Ovary (tissue), 9 donors: ENCODE measurements around the gene PLXNA2. TPM values are rescaled to one million over a fixed set of nuclear protein-coding genes. Genes with fewer than 3 reads are reported as not detected.

Source experiments
- DNase-seq, 5 donors: peaks; one replicate each; pipeline ENCODE4 v3.0.0-alpha.2; 2019 to 2020
- H3K27ac ChIP-seq, 2 donors: fragments of 200-600 bp; one replicate each; pipeline versions ENCODE4 v1.5.1 to v1.8.0; 2019 to 2022
- H3K27me3 ChIP-seq: fragments of 200-600 bp; one replicate; pipeline ENCODE4 v1.8.0; 2022
- H3K36me3 ChIP-seq: fragments of 200-600 bp; sonication (generic); one replicate; pipeline ENCODE4 v1.5.1; 2019
- H3K4me1 ChIP-seq: one replicate; pipeline ENCODE4 v1.8.1; 2013; ENCODE audit warnings: mild to moderate bottlenecking, moderate library complexity; ENCODE audit not compliant: insufficient read depth
- H3K4me3 ChIP-seq: fragments of 200-600 bp; sonication (generic); one replicate; pipeline ENCODE4 v1.5.1; 2017
- H3K9me3 ChIP-seq, 2 donors: fragments of 200-600 bp in 1 of 2; sonication (generic) in 1 of 2; one replicate each; pipeline versions ENCODE4 v1.5.1 to v1.8.1; 2013 to 2019; ENCODE audit warnings: mild to moderate bottlenecking in 1 of 2, moderate library complexity in 1 of 2
- CTCF ChIP-seq, 3 donors: fragments of 450-650 bp in 2 of 3; fragments of 200-600 bp in 1 of 3; IDR thresholded peaks; one replicate each; pipeline versions ENCODE4 v1.5.1 to v1.8.0; 2016 to 2022; ENCODE audit warnings: antibody characterized with exemption in 3 of 3, mild to moderate bottlenecking in 1 of 3
- EP300 ChIP-seq: sonication (generic); formaldehyde crosslinking; IDR thresholded peaks from one replicate; pipeline ENCODE4 v1.6.1; 2017; ENCODE audit warnings: antibody characterized with exemption
- POLR2A ChIP-seq: fragments of 450-650 bp; IDR thresholded peaks from one replicate; pipeline ENCODE4 v1.6.1; 2017; ENCODE audit warnings: antibody characterized with exemption, mild to moderate bottlenecking, moderate library complexity
- WGBS, 3 donors: extraction: QIAGEN DNeasy Blood & Tissue Kit in 1 of 3; methylation state at CpG; one replicate each; pipeline versions ENCODE4 v1.1.5 to v1.1.7; 2013 to 2017; 5-methylcytosine and 5-hydroxymethylcytosine counted together
- intact Hi-C, 4 donors: fragments of 100-400 bp; cut with DNase I; formaldehyde crosslinking; loops; one replicate each; pipeline versions ENCODE4 v1.11.0 to v1.15.1; 2022 to 2023
- polyA plus RNA-seq, 2 donors: library from polyadenylated mRNA; stranded (reverse); fragments of 200-250 nt in 1 of 2; fragments of 350-450 nt in 1 of 2; fragmentation: Illumina TruSeq in 1 of 2; extraction: RNeasy Lipid Tissue Mini Kit (QIAGEN cat#74804) in 1 of 2; gene quantifications; one replicate each; pipeline ENCODE4 v1.2.3, GENCODE V29; 2013 to 2014
- small RNA-seq: library from RNA; depleted of rRNA; stranded (forward); fragments of <200 nt; gene quantifications from one replicate; pipeline ENCODE3, GENCODE V24; 2016
- total RNA-seq, 7 donors: library from RNA; depleted of rRNA in 2 of 7; stranded (reverse); fragments of >200 nt in 2 of 7; fragmentation: NEBNext Ultra II Directional in 3 of 7; extraction: Animal tissue kit (Norgen Biotek cat#: 25700) in 3 of 7; gene quantifications; one replicate each; pipeline versions ENCODE4 v1.1.0 to v1.2.4, GENCODE V29; 2016 to 2023
- donor health status: DM: no; HTN: no; CAD: no; lungs with moderate emphysema.
- donor health status: DM: no; HTN: no; CAD: no.
- donor health status: Bipolar disorder and iron deficiency.
- donor health status: DM: yes; HTN: yes; CAD: no.
- donor health status: DM: no; HTN: no; CAD: no.
- donor health status: DM: yes; HTN: yes; CAD: no.

The PLXNA2 gene
- total and polyA plus RNA-seq, 9 donors, result 10.7 to 71.5 (median 44.0) TPM

- DNase-seq, result no peak
- 81 to 88% (median 86%) methylated on average over 4 of the region's 4 CpGs for WGBS, 3 donors
- Histone ChIP-seq H3K27ac (no peak overlapping the region), H3K36me3 (no peaks in the 10 kb centered on the region), H3K4me1 (no peaks in the 10 kb centered on the region), H3K4me3 (no peak overlapping the region), H3K27me3 (no peaks in the 10 kb centered on the region), H3K9me3 (no peaks in the 10 kb centered on the region)
- no peak for TF ChIP-seq EP300
- intact Hi-C loops, result no loop called here
Measured at GRCh38 chr1:207978441-207978840, 265.7 kb downstream of the PLXNA2 start.

- 88 to 94% (median 93%) methylated on average over 1 of the region's 1 CpG for WGBS, 3 donors
- Histone ChIP-seq H3K9me3 (no peaks in the 10 kb centered on the region), H3K36me3 (no peaks in the 10 kb centered on the region), H3K4me3 (no peak overlapping the region), H3K27ac (no peak overlapping the region), H3K4me1 (no peaks in the 10 kb centered on the region), H3K27me3 (no peaks in the 10 kb centered on the region)
- no peak for DNase-seq
- intact Hi-C loops, result no loop called here
- TF ChIP-seq EP300 (no peak), CTCF (IDR thresholded peaks at IDR 0.05) (no peak), POLR2A (no peak)
Measured at GRCh38 chr1:207977876-207978275, 266.3 kb downstream of the PLXNA2 start.

GRCh38 chr1:207973898-207974568 is 270.2 kb downstream of the PLXNA2 start:
- DNase-seq, result no peak
- Histone ChIP-seq H3K27me3 (no peaks in the 10 kb centered on the region), H3K27ac (no peak overlapping the region), H3K9me3 (no peaks in the 10 kb centered on the region), H3K4me1 (no peaks in the 10 kb centered on the region), H3K36me3 (no peaks in the 10 kb centered on the region), H3K4me3 (no peak overlapping the region)
- intact Hi-C loops, result no loop called here
- WGBS, 3 donors, result 86 to 91% (median 90%) methylated on average over 5 of the region's 5 CpGs
- TF ChIP-seq EP300 (no peak), CTCF (IDR thresholded peaks at IDR 0.05) (no peak), POLR2A (no peak)

GRCh38 chr1:207972337-207972736 is 271.8 kb downstream of the PLXNA2 start:
- Histone ChIP-seq H3K4me3 (no peak overlapping the region), H3K27me3 (no peaks in the 10 kb centered on the region), H3K27ac (no peak overlapping the region), H3K36me3 (no peaks in the 10 kb centered on the region), H3K9me3 (no peaks in the 10 kb centered on the region), H3K4me1 (no peaks in the 10 kb centered on the region)
- 19 to 33% (median 29%) methylated on average over 5 of the region's 5 CpGs for WGBS, 3 donors
- no peak for TF ChIP-seq POLR2A
- no peak for TF ChIP-seq EP300
- no peak for TF ChIP-seq CTCF (IDR thresholded peaks at IDR 0.05)
- no peak for DNase-seq
- intact Hi-C loops, result no loop called here

Small RNA genes lying within 50 kb of the gene (small RNA-seq; reads per million reads assigned to genes)
- not detected for gene AL606753.1
